T-helper 1 cell (primary cell): ENCODE results near the gene TTYH1.
A peak's percentile ranks its signal among the peaks of the same experiment; 100 is the strongest.
"Not testable (repeated sequence)": the region's sequence is repeated elsewhere in the genome, so short reads cannot be mapped to it uniquely, and the experiment has no call there.

Experiments used
- DNase-seq, 5 donors: peaks; one replicate each; pipeline ENCODE4 v3.0.0-alpha.2; 2012 to 2020

Gene TTYH1

DNA sequence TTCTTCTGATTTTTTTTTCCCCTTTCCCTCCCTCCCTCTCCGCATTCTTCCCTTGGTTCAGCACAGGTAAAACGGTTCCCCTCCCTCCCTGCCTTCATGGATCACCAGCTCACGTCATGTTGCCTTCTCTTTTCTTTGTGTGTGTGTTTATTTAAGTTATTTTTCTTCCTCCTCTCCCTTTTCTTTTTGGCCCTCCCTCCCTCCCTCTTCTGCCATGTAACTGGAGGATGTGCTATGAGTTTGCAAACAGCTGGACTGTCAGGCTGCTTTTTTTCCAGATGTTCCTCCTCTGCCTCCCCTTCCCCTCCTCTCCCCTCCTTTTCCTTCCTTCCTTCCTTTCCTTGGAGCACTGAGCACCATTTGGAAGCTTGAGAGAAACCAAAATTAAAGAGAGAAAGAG, 46.3 kb downstream of the TTYH1 start:
- DNase-seq = no peak

GRCh38 chr19:54462047-54462654, 46.9 kb downstream of the TTYH1 start:
- DNase-seq = no peak

GRCh38 chr19:54462655-54463530, 47.6 kb downstream of the TTYH1 start:
- peak; percentile 40 to 68 (median 55) for DNase-seq

- DNase-seq = peak in 4 of 5 donors; percentile 89 to 95 (median 92)
Observed at GRCh38 chr19:54463531-54464043, 48.3 kb downstream of the TTYH1 start, which contains the start of gene LENG9. LENG9 (minus strand) TSS chr19:54463778; CDS start chr19:54463526, 252 bp downstream.

DNA sequence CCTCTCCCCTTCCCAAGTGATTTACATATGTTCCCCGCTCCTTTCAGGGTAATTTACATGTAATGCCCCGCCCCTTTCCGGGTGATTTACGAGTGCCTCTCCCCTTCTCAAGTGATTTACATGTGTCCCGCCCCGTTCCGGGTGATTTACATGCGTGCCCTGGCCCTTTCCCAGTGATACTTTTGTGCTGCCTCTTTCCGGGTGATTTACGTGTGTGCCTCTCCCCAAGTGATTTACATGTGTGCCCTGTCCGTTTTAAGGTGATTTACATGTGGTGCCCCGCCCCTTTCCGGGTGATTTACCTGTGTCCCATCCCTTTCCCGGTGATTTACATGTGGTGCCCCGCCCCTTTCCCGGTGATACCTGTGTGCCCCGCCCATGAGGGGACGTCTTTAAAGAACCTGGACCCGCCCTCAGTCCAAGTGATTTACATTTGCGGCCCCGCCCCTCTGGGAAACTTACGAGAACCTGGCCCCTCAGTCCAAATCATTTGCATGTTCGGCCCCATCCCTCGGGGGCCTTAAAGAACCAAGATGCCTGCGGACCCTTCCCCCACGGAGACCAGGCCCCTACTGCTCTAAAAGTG, 48.9 kb downstream of the TTYH1 start:
- peak; percentile 74 to 99 (median 83) for DNase-seq

DNA sequence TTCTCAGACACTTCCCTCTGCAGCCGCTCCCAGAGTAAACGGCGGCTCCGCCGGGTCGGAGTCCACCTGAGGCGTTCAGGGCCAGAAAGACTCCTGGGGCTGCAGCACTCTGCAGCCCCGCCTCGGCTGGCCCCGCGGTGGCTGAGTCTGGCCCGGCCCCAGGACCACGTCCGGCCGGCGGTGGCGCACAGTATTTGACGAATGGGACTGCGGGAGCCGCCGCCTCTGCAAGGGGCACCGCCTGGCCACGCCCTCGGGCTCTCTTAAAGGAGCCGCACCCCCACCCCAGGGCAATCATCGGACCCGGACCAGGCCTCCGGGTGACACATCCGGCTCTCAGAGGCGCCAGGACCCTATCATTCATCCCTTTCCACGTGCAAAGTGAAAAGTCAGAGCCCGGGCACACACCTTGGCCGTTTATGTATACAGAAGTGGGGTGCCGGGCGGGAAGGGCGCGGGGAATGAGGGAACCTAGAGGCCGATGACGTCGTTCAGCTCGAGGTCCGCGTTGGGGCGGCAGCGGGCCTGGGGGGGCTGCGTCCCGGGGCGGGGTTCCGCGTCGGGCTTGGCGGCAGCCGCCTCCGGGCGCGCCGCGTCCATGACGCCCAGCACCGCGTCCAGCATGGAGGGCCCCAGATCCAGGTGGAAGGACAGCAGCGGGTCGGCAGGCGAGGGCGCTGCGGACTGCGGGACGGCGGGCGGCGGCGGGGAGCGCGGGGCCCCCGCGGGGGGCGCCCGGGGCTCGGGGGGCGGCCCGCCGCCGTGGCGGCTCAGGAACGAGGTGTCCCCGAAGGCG, 49.6 kb downstream of the TTYH1 start:
- peak; percentile 46 to 92 (median 54) for DNase-seq

GRCh38 chr19:54465426-54466109, 50.3 kb downstream of the TTYH1 start:
- no peak for DNase-seq

DNA sequence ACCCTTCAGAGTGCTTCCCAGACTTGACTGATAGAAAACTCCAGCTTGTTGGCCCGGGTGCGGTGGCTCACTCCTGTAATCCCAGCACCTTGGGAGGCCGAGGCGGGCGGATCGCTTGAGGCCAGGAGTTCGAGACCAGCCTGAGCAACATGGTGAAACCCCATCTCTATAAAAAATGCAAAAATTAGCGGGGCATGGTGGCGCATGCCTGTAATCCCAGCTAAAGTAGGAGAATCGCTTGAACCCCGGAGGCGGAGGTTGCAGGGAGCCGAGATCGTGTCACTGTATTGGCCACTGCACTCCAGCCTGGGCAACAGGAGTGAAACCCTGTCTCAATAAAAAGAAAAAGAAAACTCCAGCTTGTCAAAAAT, 50.8 kb downstream of the TTYH1 start:
- DNase-seq = not testable (repeated sequence)

DNA sequence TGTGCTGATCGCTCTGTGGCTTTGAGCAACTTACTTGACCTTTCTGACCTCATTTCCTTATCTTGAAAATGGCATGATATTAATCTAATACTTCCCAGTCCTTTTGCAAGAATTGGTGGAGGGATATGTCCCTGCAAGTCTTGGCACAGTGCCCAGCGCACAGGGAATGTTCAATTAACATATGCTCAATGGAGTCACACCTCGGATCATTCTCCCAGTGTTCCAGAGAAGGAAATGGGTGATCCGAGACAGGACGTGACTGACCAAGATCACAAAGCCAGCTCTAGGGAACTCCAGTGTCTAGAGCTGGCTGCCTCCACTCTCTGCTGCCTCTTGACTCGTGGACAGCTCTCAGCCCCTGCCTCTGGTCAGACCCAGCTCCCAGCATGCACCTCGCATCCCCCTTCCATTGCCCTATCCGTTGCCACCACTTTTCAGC, 54.3 kb downstream of the TTYH1 start:
- DNase-seq = no peak

DNA sequence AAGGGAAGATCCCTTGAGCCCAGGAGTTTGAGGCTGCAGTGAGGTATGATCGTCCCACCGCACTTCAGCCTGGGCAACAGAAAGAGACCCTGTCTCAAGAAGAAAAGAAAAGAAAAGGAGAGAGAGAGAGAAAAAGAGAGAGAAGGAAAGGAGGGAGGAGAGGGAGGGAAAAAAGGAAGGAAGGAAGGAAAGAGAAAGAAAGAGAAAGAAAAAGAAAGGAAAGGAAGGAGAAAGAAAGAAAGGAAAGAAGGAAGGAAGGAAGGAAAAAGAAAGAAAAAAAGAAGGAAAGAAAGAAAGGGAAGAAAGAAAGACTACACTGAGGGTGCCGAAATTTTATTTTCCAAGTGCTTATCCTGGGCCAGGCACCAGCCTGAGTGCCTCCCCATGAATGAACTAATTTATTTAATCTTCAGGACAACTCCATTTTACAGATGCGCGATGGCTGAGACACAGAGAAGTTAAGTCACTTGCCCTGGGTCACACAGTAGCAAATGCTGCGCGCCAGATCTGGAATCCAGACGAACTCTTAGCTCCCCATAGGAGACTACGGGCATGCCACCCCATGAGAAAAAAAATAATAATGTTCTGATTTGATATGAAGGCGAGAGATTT, 55.1 kb downstream of the TTYH1 start:
- DNase-seq = no peak

- DNase-seq = no peak
Observed at GRCh38 chr19:54470991-54471782, 55.9 kb downstream of the TTYH1 start.

DNA sequence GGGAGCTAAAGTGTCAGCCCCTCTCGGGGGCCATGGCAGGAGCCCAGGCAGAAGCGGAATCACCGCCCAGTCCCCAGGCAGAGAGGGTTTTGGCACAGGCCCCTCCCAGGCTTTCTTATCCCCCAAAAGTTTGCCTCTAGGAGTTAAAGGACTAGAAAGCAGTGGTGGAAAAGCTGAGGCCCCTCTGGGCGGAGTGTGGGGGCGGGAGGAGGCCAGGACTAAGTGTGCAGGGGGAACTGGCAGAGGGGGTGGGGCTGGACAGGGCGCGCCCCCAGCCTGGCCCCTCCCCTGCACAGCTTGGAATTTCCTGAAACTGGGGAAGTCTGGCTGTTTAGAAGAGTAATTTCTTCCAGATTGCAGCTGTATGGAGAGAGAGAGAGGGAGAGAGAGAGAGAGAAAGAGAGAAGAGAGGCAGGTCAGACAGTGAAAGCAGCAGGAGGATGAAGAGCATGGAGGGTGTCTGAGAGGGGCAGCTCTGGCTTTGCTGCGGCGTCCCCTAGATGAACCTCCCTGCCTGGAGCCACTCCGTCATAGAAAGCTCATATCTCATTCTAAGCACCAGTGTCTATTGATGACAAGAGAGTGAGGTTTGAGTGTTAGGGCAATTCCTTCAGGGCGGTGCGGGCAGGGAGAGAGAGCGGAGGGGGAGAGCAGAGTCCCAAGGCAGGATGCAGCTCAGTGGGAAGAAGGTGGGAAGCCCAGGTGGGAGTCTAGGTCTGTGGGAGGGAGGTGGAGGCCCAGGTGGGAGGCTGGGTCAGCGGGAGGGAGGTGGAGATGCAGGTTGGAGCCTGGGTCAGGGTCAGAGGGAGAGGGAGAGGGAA, 58.0 kb downstream of the TTYH1 start, which contains the start of gene CDC42EP5:
Gene CDC42EP5, minus strand, starts transcription at position 226 of the 821 bp plus-strand sequence. CDS start 7,749 bp downstream, outside the sequence.
- no peak for DNase-seq

- no peak for DNase-seq
Observed at GRCh38 chr19:54473892-54474372, 58.7 kb downstream of the TTYH1 start.

- no peak for DNase-seq
Observed at GRCh38 chr19:54475706-54476105, 60.4 kb downstream of the TTYH1 start.

GRCh38 chr19:54477650-54478049, 62.4 kb downstream of the TTYH1 start:
- DNase-seq = no peak

GRCh38 chr19:54478677-54479266, 63.5 kb downstream of the TTYH1 start:
- DNase-seq = peak in 1 of 5 donors; percentile 38

- no peak for DNase-seq
Observed at GRCh38 chr19:54480051-54480450, 64.8 kb downstream of the TTYH1 start.

DNA sequence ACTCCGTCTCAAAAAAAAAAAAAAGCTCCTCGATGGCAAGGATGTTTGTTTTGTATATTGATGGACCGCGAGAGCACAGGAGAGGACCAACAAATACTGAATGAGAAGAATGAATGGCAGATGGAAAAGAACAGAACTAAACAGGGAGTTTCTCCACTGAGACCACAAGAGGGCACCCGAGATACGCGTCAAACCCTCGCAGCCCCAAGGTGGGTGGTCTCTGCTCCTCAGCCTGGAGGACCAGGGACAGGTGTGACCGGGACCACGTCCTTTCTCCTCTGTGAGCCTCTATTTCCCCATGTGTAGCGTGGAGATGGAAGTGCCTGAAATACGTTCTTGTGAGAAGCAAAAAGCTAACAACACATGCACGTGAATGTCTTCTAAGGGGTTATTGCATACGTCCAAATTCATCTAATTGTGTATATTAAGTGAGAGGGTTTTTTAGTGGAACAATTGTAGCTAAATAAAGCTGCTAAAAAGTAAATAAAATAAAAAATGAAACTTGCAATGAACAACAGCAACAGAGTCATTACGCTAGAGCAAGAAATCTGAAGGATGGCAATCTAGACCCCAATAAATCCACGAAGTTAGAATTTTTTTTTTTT, 66.2 kb downstream of the TTYH1 start:
- peak in 1 of 5 donors; percentile 37 for DNase-seq
